Activated naive CD8-positive, alpha-beta T cell treated with anti-CD3 and anti-CD28 coated beads, Interleukin-2, amount 50 U/mL, for 16 hours (primary cell): ENCODE results near the gene APC.
"Not testable (repeated sequence)": the region's sequence is repeated elsewhere in the genome, so short reads cannot be mapped to it uniquely, and the experiment has no call there.

Experiments used
- DNase-seq: peaks from one replicate; pipeline ENCODE4 v3.0.0-alpha.2; 2020; ENCODE audit warnings: low read depth, low spot score

The APC gene

GRCh38 chr5:112716895-112717294, 20.8 kb upstream of the APC start:
- DNase-seq: not testable (repeated sequence)

GRCh38 chr5:112717506-112718082, 20.1 kb upstream of the APC start:
- no peak for DNase-seq

GRCh38 chr5:112718344-112718743, 19.3 kb upstream of the APC start:
- DNase-seq: no peak

GRCh38 chr5:112720576-112720975, 17.1 kb upstream of the APC start:
- DNase-seq: no peak

- no peak for DNase-seq
These were observed 12.8 kb upstream of the APC start for GRCh38 chr5:112724901-112725300.

- DNase-seq: no peak
These were observed 8.1 kb upstream of the APC start for GRCh38 chr5:112729630-112730029.

GRCh38 chr5:112732131-112732530, 5.6 kb upstream of the APC start:
- no peak for DNase-seq

GRCh38 chr5:112733586-112733985, 4.1 kb upstream of the APC start:
- no peak for DNase-seq

- no peak for DNase-seq
These were observed 3.1 kb upstream of the APC start for GRCh38 chr5:112734597-112734996.

- DNase-seq: no peak
These were observed 2.0 kb upstream of the APC start for GRCh38 chr5:112735702-112736101.

- no peak for DNase-seq
These were observed 619 bp upstream of the APC start for GRCh38 chr5:112737070-112737462.

GRCh38 chr5:112738191-112738560, 491 bp downstream of the APC start:
- DNase-seq: no peak

GRCh38 chr5:112742424-112742823, 4.7 kb downstream of the APC start:
- DNase-seq: no peak

- DNase-seq: no peak
These were observed 5.9 kb downstream of the APC start for GRCh38 chr5:112743631-112744030.

- no peak for DNase-seq
These were observed 14.7 kb downstream of the APC start for GRCh38 chr5:112752335-112752734.

GRCh38 chr5:112755703-112756102, 18.0 kb downstream of the APC start:
- DNase-seq: no peak

- DNase-seq: no peak
These were observed 20.0 kb downstream of the APC start for GRCh38 chr5:112757468-112758208.

- no peak for DNase-seq
These were observed 21.0 kb downstream of the APC start for GRCh38 chr5:112758676-112759075.

- no peak for DNase-seq
These were observed 24.6 kb downstream of the APC start for GRCh38 chr5:112762113-112762810.

- no peak for DNase-seq
These were observed 25.5 kb downstream of the APC start for GRCh38 chr5:112763165-112763564.

- no peak for DNase-seq
These were observed 34.4 kb downstream of the APC start for GRCh38 chr5:112772124-112772523.

- no peak for DNase-seq
These were observed 38.7 kb downstream of the APC start for GRCh38 chr5:112776301-112776856.

- no peak for DNase-seq
These were observed 41.8 kb downstream of the APC start for GRCh38 chr5:112779531-112779930.
